NCI-H1694 (cell line): ENCODE measurements around the gene SPDL1.

Experiments used
- DNase-seq: peaks from one replicate; lab custom pipeline; 2025; lab: John Stamatoyannopoulos, UW

Gene SPDL1

DNA sequence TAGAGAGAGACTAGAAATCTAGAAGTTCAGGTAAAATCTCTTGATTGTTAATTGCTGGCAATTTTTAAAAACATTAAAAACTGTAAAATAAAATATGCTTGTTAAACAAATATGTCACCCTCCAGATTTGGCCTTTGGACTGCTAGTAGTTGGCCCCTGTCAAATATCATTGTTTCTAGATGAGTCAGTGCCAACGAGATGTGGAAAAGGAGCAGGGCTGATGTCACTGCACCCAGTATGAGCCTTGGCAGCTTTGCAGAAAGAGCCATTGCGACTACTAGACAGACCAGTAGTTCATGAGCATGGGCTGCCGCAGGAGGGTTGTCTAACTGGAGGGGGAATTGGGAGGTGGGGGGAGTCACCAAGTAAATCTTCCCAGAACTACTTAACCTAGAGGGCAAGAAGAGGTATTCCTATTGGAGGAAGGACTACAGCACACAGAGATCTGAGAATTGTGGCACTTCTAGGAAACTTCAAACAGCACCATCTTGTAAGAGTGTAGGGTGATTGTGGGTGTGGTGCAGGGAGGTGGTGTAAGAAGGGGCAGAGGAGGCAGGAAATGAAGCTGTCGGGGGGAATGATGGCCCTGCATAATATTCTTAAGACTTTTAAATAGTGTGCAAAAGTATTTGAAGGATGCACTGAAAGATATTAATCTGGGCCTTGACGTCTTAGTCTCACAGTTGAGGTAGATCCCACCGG, 46.4 kb downstream of the SPDL1 start:
- no peak for DNase-seq

DNA sequence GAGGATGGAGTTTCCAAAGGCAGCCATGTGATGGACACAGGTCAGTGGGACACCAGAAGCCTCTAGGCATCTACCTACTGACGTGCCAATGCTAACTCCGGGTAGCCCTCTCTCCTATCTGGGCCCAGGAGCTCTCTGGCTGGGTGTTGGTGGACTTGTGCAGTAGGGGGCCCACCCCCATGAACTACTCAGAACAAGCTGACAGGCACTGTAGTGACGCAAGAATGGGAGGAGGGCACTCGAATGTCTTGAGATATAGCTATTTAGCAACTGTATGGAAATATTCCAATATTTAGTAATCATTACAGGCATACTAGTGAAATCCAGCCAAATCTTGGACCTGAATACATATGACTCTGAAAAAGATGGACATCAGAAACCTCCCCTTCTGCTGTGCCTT, 47.8 kb downstream of the SPDL1 start:
- DNase-seq = no peak

DNA sequence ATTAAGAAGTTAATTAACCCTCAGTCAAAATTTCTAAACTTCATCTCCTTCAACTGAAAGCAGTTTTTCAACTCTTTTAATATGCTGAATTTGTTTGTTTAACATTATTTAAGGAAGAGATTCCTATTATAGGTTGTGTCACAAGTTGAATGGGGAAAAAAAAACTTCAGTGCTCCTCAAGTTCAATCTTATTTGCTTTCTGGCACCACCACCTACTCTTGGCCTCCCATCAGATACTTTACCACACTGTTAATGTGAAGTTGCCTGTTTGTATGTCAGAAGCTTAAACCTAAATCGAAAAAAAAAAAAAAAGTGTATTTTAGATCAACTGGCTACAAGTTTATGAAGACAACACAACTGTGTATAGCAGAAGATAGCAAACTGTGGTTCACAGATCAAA, 49.4 kb downstream of the SPDL1 start:
- DNase-seq = no peak

DNA sequence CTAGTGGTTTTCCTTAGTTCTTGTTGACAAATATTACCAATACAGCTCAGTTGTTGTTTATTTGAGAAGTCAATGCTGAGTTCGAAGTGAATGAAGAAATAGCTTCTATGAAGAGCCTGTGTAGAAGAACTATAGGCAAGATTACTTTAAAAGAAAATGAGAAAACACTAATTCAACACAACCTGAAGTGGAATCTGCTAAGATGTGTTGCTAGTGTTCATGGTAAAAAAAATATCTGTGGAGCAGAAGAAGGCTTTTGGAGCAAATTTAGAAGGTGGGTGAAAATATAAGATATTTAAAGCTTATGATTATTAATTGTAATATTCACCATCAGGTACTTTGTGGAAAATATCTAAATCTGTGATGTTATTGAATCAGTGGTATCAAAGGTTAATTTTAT, 51.0 kb downstream of the SPDL1 start:
- no peak for DNase-seq

DNA sequence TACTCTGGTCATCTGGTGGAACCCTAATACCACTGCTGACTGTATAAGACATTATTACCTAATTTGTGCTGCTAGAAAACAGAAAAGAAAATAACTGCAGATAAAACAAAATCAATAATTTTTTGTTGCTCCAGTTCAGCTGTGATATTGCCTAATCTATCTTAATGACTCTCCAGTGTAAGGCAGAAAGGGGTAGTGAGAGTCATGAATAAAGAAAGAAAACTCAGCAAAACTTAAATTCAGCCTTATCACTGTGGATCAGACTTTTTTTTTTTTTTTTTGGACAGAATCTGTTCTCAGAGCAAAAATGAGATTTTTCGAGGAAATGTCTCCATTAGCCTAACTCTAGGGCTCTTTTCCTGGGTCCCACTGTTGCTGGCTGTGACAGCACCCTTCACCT, 52.4 kb downstream of the SPDL1 start:
- DNase-seq = no peak

DNA sequence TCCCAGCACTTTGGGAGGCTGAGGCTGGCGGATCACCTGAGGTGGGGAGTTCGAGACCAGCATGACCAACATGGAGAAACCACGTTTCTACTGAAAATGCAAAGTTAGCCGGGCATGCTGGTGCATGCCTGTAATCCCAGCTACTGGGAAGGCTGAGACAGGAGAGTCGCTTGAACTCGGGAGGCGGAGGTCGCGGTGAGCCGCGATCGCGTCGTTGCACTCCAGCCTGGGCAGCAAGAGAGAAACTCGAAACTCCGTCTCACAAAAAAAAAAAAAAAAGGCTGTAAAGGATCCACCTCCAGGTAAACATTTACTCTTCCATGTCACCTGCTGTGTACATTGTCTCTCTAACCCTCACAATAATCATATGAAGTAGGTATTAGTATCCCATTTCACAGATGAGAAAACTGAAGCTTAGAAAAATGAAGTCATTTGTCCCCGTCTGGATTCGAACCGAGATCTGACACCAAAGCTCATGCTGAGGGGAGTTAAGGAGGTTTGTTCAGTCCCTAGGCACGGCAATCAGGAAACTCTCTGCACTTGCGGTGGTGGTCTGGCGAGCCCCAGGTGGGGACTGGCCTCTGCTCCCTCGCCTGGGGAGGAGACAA, 53.0 kb downstream of the SPDL1 start:
- no peak for DNase-seq

DNA sequence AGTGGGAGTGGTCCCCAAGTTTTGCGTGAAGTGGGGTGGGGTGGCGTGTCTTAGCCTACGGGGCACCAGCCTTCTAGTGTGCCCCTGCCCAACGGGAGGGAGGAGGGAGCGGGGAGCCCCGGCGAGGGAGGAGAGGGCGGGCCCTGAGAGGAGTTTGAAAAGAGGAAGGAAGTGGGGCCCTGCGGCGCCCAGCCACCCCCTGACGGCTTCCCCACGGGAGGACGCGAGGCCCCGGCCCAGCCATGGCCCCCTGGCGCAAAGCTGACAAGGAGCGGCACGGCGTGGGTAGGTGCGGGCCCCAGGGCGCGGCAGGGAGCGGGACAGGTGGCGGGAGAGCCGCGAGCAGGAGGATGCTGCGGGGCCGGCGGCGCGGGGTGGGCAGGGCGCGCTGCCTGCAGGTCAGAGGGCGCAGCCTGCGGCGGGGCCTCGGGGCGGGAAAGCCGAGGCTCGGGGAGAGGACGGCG, 53.5 kb downstream of the SPDL1 start, which contains the start of gene DOCK2:
Gene DOCK2 (plus strand): TSS at position 191 of the 464 bp plus-strand sequence. CDS start 52 bp downstream, at position 243.
- no peak for DNase-seq

DNA sequence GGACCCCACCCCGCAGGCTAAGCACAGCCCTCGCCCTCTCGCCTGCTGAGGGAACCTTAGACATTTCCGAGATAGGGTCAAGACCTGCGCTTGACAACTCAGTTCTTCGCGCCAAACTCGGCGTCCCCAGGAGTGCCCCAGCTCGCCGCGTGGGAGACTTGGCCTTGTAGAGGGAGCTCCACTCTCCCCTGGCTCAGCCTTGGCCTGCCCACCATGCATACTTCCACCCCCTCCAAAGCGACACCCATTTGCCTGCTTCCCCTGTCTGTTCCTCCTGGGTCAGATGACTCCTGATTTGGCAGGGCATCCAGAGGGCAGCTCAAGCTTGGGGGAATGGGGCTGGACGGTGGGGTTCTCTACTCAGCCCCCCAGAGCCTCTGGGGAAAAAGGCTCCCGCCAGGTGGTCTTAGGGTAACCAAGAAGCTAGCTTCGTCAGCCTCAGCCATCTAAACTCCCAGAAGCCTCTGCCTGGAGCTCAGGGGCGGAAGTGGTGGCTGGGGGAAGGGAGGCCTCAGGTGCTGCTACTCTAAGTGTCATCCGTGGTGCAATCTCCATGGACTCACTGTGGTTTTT, 54.1 kb downstream of the SPDL1 start:
- no peak for DNase-seq

DNA sequence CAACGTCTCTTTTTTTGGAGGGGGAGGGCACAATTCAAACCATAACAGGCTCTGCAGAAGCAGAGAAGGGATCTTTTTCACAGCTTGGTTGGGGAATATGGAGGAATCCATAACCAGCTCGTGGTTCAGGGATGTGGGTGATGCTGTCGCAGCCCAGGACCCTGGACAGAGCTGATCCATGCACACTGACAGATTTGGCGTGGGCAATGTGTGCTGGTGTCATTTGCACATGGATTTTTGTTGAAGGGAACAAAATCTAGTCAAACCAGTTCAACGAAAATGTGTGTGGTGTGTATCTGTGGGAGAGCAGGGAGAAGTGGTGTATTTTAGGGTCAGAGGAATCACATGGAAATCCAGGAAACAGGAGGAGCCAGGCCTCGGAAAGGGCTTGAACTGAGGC, 57.7 kb downstream of the SPDL1 start:
- no peak for DNase-seq

DNA sequence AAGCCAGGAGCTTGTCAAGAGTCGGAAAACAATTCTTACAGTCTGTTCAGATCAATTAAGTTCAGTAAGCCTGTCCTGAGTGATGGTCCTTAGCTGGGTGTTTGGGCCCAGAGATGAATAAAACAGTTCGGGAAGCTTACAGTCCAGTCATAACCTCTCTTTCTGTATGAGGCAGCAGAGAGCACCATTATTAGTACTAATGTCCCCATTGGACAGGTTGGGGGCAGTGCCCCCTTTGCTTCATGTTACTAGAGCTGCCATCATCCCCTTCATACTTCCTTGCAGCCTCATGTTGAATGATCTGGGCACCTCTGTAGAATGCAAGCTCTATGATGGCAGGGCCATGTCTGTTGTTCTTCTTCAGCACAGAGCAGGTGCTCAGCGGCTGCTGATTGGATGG, 63.3 kb downstream of the SPDL1 start:
- no peak for DNase-seq

DNA sequence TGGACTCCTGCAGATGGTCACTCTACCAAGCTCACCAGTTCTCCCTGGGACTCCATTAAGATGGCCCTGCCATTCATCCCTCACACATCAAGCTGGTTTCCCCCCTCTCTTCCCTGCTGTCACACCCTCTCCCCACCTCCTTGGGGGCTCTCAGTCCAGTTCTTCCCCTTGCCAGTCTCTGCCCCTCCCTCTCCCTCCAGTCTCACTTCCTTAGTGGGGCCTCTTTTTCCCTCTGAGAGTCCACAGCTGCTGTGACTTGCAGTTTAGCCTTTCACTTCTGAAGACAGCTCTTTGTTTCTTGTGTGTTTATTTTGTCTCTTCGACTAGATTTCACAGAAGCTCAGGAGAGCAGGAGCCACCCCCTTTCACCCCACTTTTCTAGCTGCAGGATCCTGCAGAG, 64.0 kb downstream of the SPDL1 start:
- no peak for DNase-seq

DNA sequence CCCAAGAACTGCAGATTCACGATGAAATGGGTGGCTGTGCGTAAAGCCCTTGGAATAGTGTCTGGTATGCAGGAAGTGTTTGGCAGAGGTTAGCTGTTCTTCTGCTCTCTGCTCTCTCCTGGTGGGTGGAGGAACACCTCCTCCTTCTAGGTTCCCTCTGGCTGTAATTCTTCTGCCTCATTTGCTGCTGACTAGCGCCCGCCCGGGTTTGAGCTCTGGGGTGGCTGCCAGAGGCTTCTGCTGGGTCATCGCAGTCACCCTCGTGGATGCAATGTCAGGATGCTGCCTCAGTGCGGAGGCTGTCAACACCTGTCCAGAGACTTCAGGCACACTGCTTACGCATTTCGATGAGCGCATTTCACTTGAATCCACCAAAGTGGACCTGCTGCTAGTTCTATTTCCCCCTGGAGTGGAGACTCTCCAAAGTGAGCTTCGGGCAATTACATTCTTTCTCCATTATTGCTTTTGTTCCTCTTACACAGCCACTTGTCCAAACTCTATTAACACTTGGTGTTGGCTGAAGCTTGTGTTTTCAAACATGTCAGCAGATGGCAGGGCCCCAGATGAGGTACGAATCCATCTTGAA, 65.2 kb downstream of the SPDL1 start:
- DNase-seq = peak; percentile 4

DNA sequence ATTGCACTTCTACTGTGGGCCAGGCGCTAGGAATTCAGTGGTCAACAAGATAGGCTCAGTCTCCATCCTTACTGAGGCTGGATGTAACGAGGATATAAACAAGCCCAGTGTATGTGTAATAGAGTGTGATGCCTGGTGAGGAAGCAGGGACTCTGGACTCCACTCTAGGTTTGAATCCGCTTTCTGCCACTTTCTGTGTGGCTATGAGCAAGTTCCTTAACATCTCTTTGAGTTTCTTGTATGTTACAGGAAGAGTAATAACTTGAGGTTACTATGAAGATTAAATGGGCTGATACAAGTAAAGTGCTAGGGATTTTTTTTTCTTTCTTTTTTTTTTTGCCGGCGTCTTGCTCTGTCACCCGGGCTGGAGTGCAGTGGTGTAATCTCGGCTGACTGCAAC, 65.9 kb downstream of the SPDL1 start:
- DNase-seq = no peak

DNA sequence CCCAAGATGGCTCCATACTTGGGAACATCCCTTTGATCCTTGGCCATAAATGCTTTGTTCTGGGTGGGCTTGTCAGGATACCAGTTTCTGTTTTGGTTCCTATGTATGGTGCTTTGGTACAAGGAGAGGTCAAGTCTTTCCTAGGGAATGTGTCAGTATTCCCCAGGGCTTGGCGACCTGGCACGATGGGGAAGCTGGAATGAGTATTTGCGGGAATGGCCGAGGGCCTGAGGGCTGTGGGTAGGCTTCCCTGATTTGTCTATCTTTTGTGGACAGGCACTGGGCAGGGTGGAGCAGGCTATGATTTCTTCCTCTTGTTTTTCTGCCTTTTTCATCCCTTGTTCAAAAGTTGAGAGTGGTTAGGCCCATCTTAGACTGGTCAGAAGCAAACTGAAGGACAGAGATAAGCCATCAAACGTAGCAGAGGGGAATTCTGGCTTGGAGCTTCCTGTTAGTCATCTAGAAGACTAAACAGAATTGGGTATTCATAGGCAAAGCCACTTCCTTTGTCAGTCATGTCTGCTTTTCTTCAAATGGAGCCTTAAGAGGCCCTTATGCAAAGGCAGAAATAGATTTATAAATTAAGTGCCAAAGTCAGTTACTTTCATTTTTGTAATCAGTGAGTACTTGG, 67.2 kb downstream of the SPDL1 start:
- no peak for DNase-seq

DNA sequence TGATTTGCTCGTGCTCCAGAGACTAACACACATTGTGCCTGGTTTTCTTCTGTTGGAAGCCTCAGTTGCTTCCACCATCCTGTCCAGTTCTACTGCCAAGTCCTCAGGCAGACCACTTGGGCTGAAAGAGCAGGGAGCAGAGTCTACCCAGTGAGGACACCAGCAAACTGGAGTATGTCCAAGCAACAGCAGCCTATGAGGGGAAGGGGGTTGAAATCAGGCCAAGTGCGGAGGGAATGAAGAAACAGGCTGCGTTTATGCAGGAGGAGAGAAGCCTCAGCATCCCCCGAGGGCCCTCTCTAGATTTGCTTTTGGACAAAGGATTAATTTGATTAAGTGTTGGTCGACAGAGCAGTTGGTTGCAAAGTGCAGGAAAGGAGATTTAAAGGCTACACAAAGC, 68.0 kb downstream of the SPDL1 start:
- no peak for DNase-seq

DNA sequence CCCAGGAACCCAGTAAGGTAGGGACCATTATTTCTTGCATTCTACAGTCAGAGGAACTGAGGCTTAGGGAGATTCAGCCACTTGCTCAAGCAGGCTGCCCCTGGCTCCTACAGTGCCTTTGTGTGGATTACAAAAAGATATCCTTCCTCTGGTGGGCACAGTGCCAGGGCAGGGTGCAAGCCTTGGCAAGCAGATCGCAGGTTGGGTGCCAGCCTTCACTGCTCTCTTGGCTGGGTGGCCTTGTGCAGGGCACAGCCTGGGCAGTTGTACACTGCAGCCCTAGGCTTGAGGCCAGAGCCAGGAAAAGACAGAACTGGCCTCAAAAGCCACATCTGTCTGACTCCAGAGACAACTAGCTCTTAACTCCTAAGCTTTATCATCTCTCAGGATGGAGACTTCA, 68.5 kb downstream of the SPDL1 start:
- no peak for DNase-seq

DNA sequence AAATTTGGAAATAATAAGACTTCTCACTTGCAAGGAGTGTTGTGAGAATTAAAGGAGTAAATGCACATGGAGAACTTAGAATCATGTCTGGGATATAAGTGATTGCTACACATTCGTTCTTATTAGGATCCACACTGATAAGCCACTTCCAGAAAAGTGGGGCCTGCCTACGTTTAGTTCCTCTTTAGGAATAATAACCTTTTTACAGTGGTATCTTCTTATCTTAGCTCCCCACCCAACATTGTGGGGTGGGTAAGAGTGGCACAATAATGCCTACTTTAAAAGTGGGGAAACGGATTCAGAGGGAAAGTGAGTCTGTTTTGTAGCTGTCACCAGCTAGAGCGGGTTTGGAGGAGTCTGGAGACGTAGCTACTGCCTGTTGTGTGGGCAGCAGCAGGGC, 69.5 kb downstream of the SPDL1 start:
- no peak for DNase-seq
